DND-41 (cell line): ENCODE results near the gene TBC1D8.

Experiments used
- ATAC-seq: fragments of 200-7000 bp; cut with Tn5 transposase; 3 replicates; pipeline ENCODE4 v1.9.1; 2021; ENCODE audit warnings: low read depth; ENCODE audit not compliant: insufficient read depth
- DNase-seq: peaks from one replicate; pipeline ENCODE4 v3.0.0-alpha.2; 2020
- H2AFZ ChIP-seq: 2 replicates; pipeline ENCODE4 v1.6.0; 2012; ENCODE audit warnings: low read depth, low read length
- H3K27ac ChIP-seq: 2 replicates; pipeline ENCODE4 v1.5.1; 2012; ENCODE audit warnings: low read length, inconsistent platforms
- H3K27me3 ChIP-seq: fragments of 200-600 bp; sonication (generic); 2 replicates; pipeline ENCODE4 v1.6.0; 2012; ENCODE audit warnings: low read length, mild to moderate bottlenecking, inconsistent platforms; ENCODE audit not compliant: insufficient read depth, poor library complexity
- H3K36me3 ChIP-seq: 2 replicates; pipeline ENCODE4 v1.5.1; 2012; ENCODE audit warnings: low read length, inconsistent platforms; ENCODE audit not compliant: insufficient read depth
- H3K4me1 ChIP-seq: 2 replicates; pipeline ENCODE4 v1.5.1; 2012; ENCODE audit warnings: mild to moderate bottlenecking, low read length; ENCODE audit not compliant: insufficient read depth
- H3K4me2 ChIP-seq: 2 replicates; pipeline ENCODE4 v1.6.0; 2012; ENCODE audit warnings: mild to moderate bottlenecking, moderate library complexity, low read length, inconsistent platforms; ENCODE audit not compliant: insufficient read depth
- H3K4me3 ChIP-seq, 2 experiments: fragments of 200-600 bp in 1 of 2; shearing (Covaris generic) in 1 of 2; 2 replicates each; pipeline ENCODE4 v1.5.1; 2012 to 2016; ENCODE audit warnings: inconsistent platforms in 2 of 2, low read length in 2 of 2, mild to moderate bottlenecking in 2 of 2, low read depth in 1 of 2, moderate library complexity in 1 of 2
- H3K79me2 ChIP-seq: 2 replicates; pipeline ENCODE4 v1.6.0; 2012; ENCODE audit warnings: low read length, inconsistent platforms; ENCODE audit not compliant: insufficient read depth
- H3K9ac ChIP-seq: 2 replicates; pipeline ENCODE4 v1.6.0; 2012; ENCODE audit warnings: low read depth, mild to moderate bottlenecking, inconsistent platforms, low read length, moderate library complexity
- H3K9me3 ChIP-seq: 2 replicates; pipeline ENCODE4 v1.5.1; 2012; ENCODE audit warnings: low read length, moderate library complexity, mild to moderate bottlenecking, inconsistent platforms; ENCODE audit not compliant: insufficient read depth, severe bottlenecking
- H4K20me1 ChIP-seq: 2 replicates; pipeline ENCODE4 v1.6.0; 2012; ENCODE audit warnings: low read length; ENCODE audit not compliant: insufficient read depth
- CTCF ChIP-seq: IDR thresholded peaks from 2 replicates; pipeline ENCODE4 v1.5.1; 2012; ENCODE audit warnings: borderline replicate concordance, low read length, moderate library complexity, mild to moderate bottlenecking; ENCODE audit not compliant: poor library complexity, severe bottlenecking; ENCODE audit errors: extremely low read depth
- EZH2 ChIP-seq: IDR thresholded peaks from 3 replicates; pipeline ENCODE4 v1.6.1; 2012; ENCODE audit warnings: borderline replicate concordance, low read depth, mild to moderate bottlenecking, moderate library complexity, low read length, inconsistent platforms; ENCODE audit not compliant: severe bottlenecking

Gene TBC1D8

GRCh38 chr2:101124643-101125366 is 26.4 kb downstream of the TBC1D8 start:
- H3K79me2 ChIP-seq, result peaks cover 16% of the 10 kb centered on the region; the same call in 1 of the 2 replicates
- H3K4me2 ChIP-seq, result no peak overlapping the region
- ATAC-seq (0 out of 3 replicates have a peak, but pooled peaks have one; percentile 5), DNase-seq (no peak)
- H3K36me3 ChIP-seq, result no peaks in the 10 kb centered on the region
- H2AFZ ChIP-seq, result no peak overlapping the region
- no peaks in the 10 kb centered on the region for H3K9me3 ChIP-seq
- H3K27ac ChIP-seq, result no peak overlapping the region
- H3K4me3 ChIP-seq, result no peak overlapping the region
- peaks cover 18% of the 10 kb centered on the region; the same call in 1 of the 2 replicates for H4K20me1 ChIP-seq
- TF ChIP-seq EZH2 (no peak), CTCF (no peak)
- no peak overlapping the region for H3K9ac ChIP-seq
- peaks cover 13% of the 10 kb centered on the region for H3K4me1 ChIP-seq
- no peaks in the 10 kb centered on the region for H3K27me3 ChIP-seq

- no peak for DNase-seq
- Histone ChIP-seq H3K4me2 (no peak overlapping the region), H3K27ac (no peak overlapping the region), H4K20me1 (peaks cover 19% of the 10 kb centered on the region; the same call in 1 of the 2 replicates), H3K27me3 (no peaks in the 10 kb centered on the region), H3K9ac (no peak overlapping the region), H3K79me2 (peaks cover 19% of the 10 kb centered on the region; the same call in 1 of the 2 replicates), H3K9me3 (no peaks in the 10 kb centered on the region), H3K4me1 (peaks cover 13% of the 10 kb centered on the region), H3K36me3 (no peaks in the 10 kb centered on the region), H2AFZ (no peak overlapping the region), H3K4me3 (no peak overlapping the region)
- no peak for ATAC-seq
- no peak for TF ChIP-seq CTCF
- TF ChIP-seq EZH2, result no peak
Observed at GRCh38 chr2:101123795-101124471, 27.2 kb downstream of the TBC1D8 start.

- Histone ChIP-seq H3K36me3 (no peaks in the 10 kb centered on the region), H3K9me3 (no peaks in the 10 kb centered on the region), H3K27ac (no peak overlapping the region), H3K79me2 (peaks cover 24% of the 10 kb centered on the region; the same call in 1 of the 2 replicates), H3K4me3 (no peak overlapping the region), H3K27me3 (no peaks in the 10 kb centered on the region), H3K9ac (no peak overlapping the region), H3K4me2 (no peak overlapping the region), H3K4me1 (peaks cover 11% of the 10 kb centered on the region), H4K20me1 (peaks cover 18% of the 10 kb centered on the region; the same call in 1 of the 2 replicates), H2AFZ (no peak overlapping the region)
- ATAC-seq (no peak), DNase-seq (no peak)
- no peak for TF ChIP-seq EZH2
- TF ChIP-seq CTCF, result no peak
Observed at GRCh38 chr2:101121174-101121573, 30.0 kb downstream of the TBC1D8 start.
